HEK293T (cell line): ENCODE measurements around the gene RESP18.

Experiments
- ARNT ChIP-seq: fragments of 450-650 bp; IDR thresholded peaks from 2 replicates; pipeline ENCODE4 v1.6.1; 2017; ENCODE audit warnings: mild to moderate bottlenecking
- ELF4 ChIP-seq: fragments of 450-650 bp; IDR thresholded peaks from 2 replicates; pipeline ENCODE4 v1.6.1; 2017; ENCODE audit warnings: antibody characterized with exemption
- FOXK2 ChIP-seq: fragments of 450-650 bp; IDR thresholded peaks from 2 replicates; pipeline ENCODE4 v1.6.1; 2016; ENCODE audit warnings: mild to moderate bottlenecking
- FOXM1 ChIP-seq: fragments of 450-650 bp; IDR thresholded peaks from 2 replicates; pipeline ENCODE4 v1.6.1; 2017; ENCODE audit warnings: mild to moderate bottlenecking, borderline replicate concordance
- LEF1 ChIP-seq: fragments of 450-650 bp; IDR thresholded peaks from 2 replicates; pipeline ENCODE4 v1.6.1; 2017; ENCODE audit warnings: mild to moderate bottlenecking, borderline replicate concordance
- TARDBP ChIP-seq: fragments of 450-650 bp; IDR thresholded peaks from 2 replicates; pipeline ENCODE4 v1.6.1; 2016

- TF ChIP-seq TARDBP: no peak
- no peak for TF ChIP-seq LEF1
- no peak for TF ChIP-seq ELF4
- no peak for TF ChIP-seq FOXK2
- TF ChIP-seq FOXM1: no peak
- TF ChIP-seq ARNT: no peak
Measured at GRCh38 chr2:219331560-219332213, 857 bp downstream of the RESP18 start.
